GM18508 (cell line): ENCODE measurements around the gene MCOLN2.
"Not testable (repeated sequence)": the region's sequence is repeated elsewhere in the genome, so short reads cannot be mapped to it uniquely, and the experiment has no call there.

ENCODE experiments used
- ATAC-seq: cut with Tn5 transposase; IDR thresholded peaks from one replicate; pipeline ENCODE4 v1.9.1; 2021; ENCODE audit warnings: moderate number of reproducible peaks; ENCODE audit not compliant: insufficient read depth, unreplicated experiment

Gene MCOLN2

DNA sequence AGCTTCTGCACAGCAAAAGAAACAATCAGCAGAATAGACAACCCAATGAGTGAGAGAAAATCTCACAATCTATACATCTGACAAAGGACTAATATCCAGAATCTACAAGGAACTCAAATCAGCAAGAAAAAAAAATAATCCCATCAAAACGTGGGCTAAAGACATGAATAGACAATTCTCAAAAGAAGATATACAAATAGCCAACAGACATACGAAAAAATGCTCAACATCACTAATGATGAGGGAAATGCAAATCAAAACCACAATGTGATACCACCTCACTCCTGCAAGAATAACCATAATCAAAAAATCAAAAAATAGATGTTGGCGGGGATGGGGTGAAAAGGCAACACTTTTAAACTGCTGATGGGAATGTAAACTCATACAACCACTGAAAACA lies 10.4 kb downstream of the MCOLN2 start:
- ATAC-seq, result not testable (repeated sequence)

DNA sequence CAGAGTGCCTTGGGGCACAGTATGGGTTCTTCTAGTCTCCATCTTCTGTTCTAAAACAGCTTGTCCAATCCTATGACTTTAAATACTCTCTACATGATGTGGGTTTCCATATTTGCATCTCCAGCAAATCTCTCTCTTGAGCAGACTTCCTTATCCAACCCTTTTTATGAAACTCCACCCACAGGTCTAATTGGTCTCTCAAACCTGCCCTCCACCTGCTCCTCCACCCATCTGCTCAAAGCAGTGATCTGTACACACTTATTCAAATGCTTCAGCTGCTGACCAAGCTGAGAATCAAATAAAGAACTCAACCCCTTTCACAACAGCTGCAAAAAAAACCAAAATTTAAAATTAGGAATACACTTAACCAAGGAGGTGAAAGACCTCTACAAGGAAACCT lies 11.5 kb downstream of the MCOLN2 start:
- ATAC-seq, result no peak

DNA sequence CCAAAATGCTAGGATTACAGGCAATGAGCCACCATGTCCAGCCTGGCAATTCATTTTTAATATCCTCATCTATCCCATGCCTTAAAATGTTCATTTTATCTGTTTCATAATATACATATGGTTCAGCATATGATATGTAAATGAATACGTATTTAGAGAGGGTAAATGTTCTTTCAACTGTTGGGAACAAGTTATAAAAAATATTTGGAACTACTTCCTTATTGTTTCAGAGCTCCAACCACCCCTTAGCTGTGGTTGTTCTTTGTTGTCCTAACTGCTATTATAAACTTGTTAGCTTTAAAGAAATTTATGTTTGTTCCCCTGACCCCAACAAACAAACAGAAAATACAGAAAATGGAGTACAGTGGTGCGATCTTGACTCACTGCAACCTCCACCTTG lies 14.5 kb downstream of the MCOLN2 start:
- no peak for ATAC-seq

DNA sequence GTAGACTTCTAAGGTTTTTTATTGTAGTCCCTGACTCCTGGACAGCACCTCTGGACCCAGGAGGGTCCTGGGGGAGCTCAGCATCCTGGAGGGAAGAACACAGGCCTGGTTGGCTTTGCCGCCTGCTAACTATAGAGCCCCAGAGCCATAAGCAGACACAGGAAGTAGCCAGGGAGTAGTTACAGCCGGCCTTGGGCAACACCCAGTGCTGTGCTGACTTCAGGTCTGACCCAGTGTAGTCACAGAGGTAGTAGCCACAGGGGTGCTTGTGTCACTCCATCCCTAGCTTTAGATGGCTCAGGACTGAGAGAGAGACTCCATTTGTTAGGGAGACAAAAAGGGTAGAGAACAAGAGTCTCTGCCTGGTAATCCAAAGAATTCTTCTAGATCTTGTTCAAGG lies 21.9 kb downstream of the MCOLN2 start:
- no peak for ATAC-seq

DNA sequence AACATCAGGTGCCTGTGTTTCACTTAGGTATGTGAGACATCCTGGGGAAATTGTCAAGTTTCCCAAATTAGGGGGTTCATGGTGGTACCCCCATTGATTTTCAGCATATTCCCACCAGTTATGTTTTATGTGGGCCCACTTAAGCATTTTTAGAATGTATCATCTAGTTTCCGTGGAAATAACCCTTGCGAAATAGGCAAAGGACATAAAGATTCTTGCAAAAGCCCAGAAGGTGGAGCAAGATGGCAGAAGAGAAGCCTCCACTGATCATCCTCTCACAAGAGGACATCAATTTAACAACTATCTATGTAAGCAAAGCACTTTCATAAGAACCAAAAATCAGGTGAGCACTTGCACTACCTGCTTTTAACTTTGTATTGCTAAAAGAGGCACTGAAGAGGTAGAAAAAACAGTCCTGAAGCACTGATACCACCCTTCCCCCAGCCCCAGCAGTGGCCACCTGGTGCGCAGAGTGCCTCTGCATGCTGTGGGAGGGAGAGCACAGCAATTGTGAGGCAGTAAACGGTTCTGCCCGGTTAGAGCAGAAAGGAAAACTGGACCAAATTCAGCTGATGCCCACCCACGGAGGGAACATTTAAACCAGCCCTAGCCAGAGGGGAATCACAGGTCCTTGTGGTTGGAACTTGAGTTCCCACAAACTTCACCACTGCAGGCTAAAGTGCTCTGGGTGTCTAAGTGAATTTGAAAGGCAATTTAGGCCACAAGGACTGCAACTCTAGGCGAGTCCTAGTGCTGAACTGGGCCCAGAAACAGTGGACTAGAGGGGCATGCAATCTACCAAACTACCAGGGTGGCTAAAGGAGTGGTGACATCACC lies 23.2 kb downstream of the MCOLN2 start:
- ATAC-seq, result no peak

DNA sequence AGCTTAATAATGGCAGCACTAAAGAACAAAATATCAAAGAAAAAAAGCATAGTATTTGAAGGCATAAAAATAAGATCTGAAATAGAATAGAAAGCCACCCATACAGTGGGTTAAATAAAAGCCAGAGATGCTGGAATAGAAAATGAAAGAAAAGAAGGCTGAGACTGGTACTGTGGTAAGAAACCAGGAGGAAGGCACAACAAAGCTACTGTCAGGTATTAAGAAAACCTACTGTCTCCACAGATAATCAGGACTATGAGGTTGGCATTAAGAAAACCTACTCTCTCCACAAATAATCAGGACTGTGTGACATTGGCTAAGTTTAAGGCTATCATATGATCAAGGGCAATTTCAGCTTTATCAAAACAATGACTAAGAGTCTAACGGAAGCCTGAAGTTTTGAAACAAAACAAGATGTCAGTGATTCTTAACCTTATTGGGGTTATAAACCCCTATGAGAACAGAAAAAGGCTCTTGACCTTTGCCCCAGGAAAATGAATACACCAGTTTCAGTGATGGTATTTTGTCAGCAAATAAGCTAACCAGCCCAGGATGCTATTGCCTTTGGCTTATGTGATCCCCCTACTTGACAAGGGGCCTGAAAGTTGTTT lies 24.4 kb downstream of the MCOLN2 start:
- no peak for ATAC-seq

DNA sequence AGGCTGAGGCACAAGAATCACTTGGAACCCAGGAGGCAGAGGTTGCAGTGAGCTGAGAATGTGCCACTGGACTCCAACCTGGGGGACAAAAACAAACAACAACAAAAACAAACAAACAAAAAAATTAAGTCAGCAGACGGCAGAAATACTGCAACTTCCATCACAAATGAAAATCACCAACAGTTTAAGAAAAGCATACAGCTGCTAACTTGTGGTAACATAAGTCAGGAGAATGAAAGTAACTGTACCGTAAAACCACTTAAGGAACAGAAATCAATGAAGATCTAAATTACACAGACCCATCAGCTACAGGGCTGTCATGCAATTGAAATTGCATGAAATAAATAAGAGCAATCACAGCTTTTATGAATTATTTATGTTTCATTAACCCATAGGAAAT lies 25.0 kb downstream of the MCOLN2 start:
- ATAC-seq, result no peak

DNA sequence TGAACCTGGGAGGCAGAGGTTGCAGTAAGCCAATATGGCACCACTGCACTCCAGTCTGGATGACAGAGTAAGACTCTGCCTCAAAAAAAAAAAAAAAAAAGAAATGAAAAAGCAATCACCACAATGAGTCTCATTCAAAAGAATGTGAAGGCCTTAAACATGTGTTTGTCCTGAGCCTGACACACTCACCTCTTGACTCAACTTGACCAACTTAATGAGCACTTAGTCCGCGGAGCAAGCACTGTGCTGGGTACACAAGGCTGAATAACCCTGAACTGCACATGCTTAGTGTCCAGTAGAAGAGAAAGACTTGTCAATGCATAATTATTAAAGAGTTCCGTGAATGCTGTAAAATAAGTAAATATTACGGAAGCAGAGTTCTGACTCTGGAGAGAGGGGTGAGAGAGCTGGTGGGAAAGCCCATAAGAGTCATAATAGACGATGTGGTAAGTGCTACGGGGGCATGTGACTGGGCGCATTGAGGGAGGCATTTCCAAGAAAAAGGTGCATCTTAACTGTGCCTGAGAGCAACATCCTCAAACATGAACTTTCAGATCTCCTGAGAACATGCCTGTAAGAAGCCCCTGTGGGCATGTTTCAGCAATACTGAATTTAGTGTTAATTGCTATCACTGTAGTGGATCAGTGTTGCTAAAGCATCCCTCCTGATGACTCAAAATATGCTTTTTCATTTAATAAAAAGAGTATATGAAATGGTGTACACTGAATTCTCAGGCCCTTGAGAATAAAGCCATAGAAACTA lies 27.2 kb downstream of the MCOLN2 start:
- peak; percentile 44 for ATAC-seq

DNA sequence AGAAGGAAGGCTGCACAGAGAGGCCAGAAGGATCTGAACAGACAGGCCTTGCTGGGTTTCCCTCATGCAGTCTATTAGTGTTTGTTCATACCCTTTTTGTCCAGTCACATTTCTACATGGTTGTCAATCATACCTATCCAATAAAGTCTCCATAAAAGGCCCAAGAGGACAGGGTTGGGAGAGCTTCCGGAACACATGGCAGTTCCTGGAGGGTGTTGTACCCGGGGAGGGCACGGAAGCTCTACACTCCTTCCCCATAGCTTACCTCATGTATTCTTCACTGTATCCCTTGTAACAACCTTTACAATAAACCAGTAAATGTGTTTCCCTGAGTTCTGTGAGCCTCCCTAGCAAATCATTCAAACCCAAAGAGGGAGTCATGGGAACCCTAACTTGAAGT lies 28.0 kb downstream of the MCOLN2 start:
- no peak for ATAC-seq

DNA sequence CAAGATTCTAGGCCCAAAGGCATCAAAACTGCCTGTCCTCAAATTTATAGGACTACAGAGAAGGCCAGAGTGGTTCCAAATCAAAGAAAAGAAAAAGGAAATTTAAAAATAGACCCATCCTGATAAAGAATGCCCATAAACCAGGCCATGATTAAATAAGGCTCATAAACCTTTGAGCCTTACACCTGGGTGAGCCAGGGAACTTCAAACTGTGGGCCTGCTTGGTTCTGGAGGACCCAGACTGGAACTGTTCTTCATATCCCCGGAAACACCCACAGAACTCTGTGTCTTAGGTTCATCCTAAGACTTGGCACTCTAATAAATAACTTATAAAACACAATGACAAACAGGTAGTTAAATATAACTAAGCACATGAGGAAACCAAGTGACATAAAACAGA lies 28.8 kb downstream of the MCOLN2 start:
- ATAC-seq, result no peak

DNA sequence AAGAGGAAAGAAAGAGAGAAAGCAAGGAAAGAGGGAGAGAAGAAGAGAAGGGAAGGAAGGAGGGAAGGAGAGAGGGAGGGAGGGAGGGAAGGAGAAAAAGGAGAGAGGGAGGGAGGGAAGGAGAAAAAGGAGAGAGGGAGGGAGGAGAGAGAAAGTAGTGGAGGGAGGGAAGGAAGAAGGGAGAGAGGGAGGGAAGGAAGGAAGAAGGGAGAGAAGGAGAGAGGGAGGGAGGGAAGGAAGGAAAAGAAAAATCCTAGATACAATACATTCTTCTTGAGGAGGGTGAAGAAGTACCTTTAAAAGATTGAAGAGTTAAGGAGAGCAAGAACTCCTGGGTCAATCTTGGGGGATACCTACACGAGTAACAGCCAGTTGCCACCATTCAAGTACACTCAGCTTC lies 29.2 kb downstream of the MCOLN2 start:
- ATAC-seq, result no peak

DNA sequence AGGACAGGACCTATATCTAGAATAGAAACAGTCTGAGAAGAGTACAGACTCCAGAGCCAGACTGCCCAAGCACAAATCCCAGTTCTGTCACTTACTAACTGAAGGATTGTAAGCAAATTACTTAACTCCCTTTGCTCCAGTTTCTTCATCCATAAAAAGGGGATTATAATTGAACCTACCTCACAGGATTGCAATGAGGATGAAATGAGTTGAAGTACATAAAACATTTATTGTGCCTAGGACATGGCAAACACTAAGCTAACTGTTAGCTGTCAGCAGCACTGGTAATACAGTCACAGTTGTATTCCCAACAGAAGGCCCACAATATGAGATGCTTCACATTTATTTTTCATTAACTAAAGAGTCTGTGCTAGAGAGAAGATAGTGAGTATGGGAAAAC lies 33.9 kb downstream of the MCOLN2 start:
- ATAC-seq, result no peak

DNA sequence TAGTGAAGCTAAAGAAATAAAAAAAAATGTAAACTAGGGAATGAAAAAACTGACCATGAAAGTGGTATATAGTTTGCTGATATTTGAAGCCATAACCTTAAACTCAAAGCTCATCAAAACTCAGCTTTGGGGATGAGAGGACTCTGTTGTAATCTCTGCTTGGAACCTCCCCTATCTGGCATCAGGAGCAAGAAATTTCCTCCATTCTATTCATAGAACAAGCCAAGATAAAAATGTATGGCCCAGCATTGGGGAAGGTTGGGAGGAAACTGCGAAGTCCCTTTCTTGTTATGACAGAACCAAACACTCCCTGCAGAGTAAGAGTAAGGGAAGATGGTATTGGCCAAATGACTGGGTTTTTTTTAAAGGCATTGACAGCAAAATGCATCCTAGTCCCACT lies 35.6 kb downstream of the MCOLN2 start:
- ATAC-seq, result no peak

DNA sequence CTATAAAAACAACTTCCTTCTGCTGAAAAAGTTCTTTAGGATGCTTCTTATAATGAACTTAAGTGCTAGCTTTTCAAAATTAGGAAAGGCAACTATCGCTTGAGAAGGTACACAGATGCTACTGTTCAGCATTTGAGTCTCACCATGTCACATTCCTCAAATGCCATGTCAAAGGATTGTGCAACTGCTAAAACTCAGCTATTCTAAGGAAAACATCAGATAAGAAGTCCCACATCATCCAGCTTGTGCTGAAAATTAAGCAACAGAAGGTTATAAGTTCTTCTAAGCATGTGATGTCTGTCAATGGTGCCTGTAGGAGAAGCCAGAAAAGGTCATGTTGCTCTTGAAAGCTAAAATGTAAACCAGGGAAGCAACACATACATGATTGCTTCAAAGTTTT lies 36.5 kb downstream of the MCOLN2 start:
- no peak for ATAC-seq

DNA sequence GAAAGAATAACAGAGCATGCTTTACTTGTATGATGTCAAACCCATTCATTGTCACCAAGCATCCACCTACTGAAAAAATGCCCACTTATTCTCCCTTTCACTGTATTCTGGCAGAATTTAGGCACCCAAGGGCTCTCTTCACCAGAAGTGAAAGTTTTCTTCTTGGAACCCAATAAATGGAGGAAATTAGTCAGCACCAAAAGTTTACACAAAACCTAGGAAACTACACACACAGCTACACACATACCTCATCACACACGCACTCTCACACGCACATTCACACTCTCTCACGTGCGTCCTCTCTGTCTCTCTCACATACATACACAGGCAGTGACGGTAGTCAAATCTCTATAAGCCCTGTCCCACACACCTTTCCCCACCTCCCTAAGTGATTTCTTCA lies 37.6 kb downstream of the MCOLN2 start:
- ATAC-seq, result peak; percentile 91

DNA sequence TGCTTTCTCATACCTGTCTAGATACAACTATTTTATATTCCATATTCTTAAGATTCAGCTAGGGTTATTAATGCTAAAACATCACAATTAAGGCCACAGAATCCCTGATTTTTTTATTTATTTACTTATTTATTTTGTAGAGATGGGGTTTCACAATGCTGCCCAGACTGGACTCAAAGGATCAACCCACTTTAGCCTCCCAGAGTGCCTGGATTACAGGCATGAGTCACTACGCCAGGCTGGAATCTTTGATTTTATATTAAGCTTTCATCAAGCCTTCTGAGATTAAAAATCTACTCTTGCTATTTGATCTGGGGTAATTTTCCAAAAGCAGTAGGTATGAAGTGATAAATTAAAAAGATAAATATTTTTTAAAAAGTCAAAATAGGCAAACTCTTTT lies 38.9 kb downstream of the MCOLN2 start:
- no peak for ATAC-seq

DNA sequence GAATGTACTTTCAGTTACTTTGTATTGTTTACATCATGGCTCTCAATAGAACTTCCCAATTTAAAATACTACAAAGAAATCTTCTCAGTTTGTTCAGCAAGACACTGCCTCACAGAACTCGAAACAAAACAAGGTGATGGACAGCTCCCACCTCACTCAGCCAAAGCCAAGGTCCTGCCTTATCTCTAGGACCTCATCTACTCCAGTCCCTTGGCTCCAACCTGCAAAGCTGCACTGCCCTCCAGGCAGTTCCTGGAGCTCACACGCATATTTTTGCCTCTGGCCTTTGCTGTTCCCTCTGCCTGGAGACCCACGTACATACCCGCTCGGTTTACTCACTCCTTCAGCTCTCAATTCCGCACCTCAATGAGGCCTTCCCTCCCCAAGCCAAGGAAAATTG lies 40.3 kb downstream of the MCOLN2 start:
- no peak for ATAC-seq

DNA sequence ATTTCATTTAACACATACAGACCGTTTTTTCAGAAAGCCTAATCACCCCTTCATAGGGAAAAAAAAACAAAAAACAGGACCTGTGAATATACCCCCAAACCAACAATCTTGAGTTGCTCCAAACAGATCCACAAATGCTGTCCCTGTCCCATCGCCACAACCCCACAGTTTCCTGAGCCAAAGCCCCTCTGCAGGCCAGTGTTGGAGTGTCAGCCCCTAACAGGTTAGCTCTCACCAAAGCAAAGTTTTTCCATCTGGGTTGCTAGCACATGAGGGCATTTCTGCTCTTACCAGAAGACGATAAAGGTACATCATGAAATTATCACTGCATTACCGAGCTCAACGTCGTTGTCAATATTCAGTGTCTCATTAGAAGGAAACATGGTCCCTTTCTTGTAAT lies 40.8 kb downstream of the MCOLN2 start:
- ATAC-seq, result no peak

DNA sequence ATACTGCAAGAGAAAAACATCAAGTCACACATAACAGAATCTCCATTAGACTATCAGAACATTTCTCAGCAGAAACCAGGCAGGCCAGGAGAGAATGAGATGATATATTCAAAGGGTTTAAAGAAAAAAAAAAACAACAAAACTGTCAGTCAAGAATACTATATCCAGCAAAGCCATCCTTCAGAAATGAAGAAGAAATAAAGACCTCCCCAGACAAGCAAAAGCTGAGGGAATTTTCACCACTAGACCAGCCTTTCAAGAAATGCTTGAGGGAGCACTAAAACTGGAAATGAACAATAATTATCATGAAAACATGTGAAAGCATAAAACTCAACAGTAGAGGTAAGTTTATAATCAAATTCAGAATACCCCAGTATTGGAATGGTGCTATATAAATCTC lies 47.2 kb downstream of the MCOLN2 start:
- ATAC-seq, result no peak

DNA sequence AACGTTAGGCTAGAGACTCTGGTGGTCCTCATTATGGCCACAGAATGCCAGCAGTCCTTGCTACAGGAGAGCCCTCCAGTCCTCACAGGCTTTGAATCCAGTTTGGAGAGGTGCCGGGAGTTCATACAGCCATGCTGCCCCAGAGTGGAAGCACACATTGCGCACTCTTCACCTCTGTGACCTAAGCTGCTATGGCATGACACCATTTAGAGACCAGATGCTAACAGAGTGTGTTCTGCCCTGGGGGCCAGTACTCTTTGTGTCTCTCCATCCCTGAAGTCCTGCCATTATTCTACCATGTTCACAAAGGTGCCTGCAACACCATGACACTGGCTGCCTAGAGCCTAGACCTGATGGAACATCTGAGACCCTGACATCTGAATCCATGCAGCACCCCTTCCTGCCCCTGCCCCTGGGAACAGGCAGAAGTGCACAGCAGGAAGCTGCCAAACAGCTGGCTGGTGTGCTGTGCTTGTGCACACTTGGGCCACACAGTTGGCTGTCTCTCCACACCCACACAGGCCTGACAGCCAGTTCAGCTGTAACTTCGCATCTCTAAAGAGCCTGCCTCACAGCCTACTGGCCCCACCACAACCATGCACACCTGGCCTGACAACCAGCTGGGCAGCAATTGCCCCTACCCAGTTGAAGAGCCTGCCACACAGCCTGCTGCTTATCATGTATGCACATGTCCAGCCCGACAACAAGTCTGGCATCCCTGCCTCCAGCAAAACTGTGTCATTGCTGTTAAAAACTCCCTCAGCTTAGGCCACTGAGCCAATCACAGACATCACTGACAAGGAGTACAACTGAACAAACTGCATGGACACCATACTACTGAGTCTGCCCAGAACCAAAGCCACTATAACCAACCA lies 49.1 kb downstream of the MCOLN2 start:
- no peak for ATAC-seq
